ENCODE results near the gene PDE4D.

DNA sequence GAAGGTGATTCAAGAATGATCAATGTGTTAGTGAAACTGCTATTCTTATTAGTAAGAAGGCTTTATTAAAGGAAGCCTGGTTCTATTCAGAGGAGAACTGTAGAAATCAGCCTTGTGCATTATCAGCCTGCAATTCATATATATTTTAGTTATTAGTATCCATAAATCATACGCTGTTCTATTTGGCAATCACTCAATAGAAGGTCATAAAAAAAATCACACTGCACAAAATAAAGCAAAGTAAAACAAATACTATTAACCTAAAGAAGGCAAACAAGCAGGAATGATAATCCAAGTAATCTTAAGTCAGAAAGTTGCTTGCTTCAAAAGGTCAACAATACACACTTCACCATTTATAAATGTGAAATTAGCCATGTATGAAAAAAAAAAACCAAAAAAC lies 138.1 kb downstream of the PDE4D start:
- TF ChIP-seq, protein P1, sequence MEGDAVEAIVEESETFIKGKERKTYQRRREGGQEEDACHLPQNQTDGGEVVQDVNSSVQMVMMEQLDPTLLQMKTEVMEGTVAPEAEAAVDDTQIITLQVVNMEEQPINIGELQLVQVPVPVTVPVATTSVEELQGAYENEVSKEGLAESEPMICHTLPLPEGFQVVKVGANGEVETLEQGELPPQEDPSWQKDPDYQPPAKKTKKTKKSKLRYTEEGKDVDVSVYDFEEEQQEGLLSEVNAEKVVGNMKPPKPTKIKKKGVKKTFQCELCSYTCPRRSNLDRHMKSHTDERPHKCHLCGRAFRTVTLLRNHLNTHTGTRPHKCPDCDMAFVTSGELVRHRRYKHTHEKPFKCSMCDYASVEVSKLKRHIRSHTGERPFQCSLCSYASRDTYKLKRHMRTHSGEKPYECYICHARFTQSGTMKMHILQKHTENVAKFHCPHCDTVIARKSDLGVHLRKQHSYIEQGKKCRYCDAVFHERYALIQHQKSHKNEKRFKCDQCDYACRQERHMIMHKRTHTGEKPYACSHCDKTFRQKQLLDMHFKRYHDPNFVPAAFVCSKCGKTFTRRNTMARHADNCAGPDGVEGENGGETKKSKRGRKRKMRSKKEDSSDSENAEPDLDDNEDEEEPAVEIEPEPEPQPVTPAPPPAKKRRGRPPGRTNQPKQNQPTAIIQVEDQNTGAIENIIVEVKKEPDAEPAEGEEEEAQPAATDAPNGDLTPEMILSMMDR (IDR thresholded peaks at IDR 0.05): no peak
- no peak for TF ChIP-seq EZH2 (IDR thresholded peaks at IDR 0.05)

Data from neural progenitor cell (in vitro differentiated cells).